ENCODE results near the gene SERTAD4.
"Not testable (repeated sequence)": the region's sequence is repeated elsewhere in the genome, so short reads cannot be mapped to it uniquely, and the experiment has no call there.

SERTAD4 gene

GRCh38 chr1:210232511-210233215 is at the start of gene SERTAD4:
SERTAD4 (plus strand) TSS chr1:210232796; CDS start chr1:210237961, 5,165 bp downstream.
- DNase-seq (ENCODE audit: low spot score) = no peak

GRCh38 chr1:210185063-210185462 is 47.5 kb upstream of the SERTAD4 start:
- no peak for DNase-seq (ENCODE audit: low spot score)

- DNase-seq (ENCODE audit: low spot score) = not testable (repeated sequence)
These were observed 44.6 kb upstream of the SERTAD4 start for GRCh38 chr1:210187849-210188606.

GRCh38 chr1:210189426-210189825 is 43.2 kb upstream of the SERTAD4 start:
- DNase-seq (ENCODE audit: low spot score) = no peak

GRCh38 chr1:210195635-210196160 is 36.9 kb upstream of the SERTAD4 start:
- DNase-seq (ENCODE audit: low spot score) = no peak

GRCh38 chr1:210196266-210196665 is 36.3 kb upstream of the SERTAD4 start:
- DNase-seq (ENCODE audit: low spot score) = not testable (repeated sequence)

GRCh38 chr1:210198840-210199239 is 33.8 kb upstream of the SERTAD4 start:
- DNase-seq (ENCODE audit: low spot score) = no peak

GRCh38 chr1:210200124-210200736 is 32.4 kb upstream of the SERTAD4 start:
- no peak for DNase-seq (ENCODE audit: low spot score)

- DNase-seq (ENCODE audit: low spot score) = no peak
These were observed 30.9 kb upstream of the SERTAD4 start for GRCh38 chr1:210201681-210202080.

GRCh38 chr1:210207597-210208450 is 24.8 kb upstream of the SERTAD4 start:
- no peak for DNase-seq (ENCODE audit: low spot score)

GRCh38 chr1:210213335-210213734 is 19.3 kb upstream of the SERTAD4 start:
- no peak for DNase-seq (ENCODE audit: low spot score)

GRCh38 chr1:210214573-210215409 is 17.8 kb upstream of the SERTAD4 start:
- DNase-seq (ENCODE audit: low spot score) = no peak

- DNase-seq (ENCODE audit: low spot score) = no peak
These were observed 15.1 kb upstream of the SERTAD4 start for GRCh38 chr1:210217482-210217881.

GRCh38 chr1:210218047-210218446 is 14.5 kb upstream of the SERTAD4 start:
- DNase-seq (ENCODE audit: low spot score) = no peak

GRCh38 chr1:210222340-210223006 is 10.1 kb upstream of the SERTAD4 start:
- DNase-seq (ENCODE audit: low spot score) = no peak

- no peak for DNase-seq (ENCODE audit: low spot score)
These were observed 9.2 kb upstream of the SERTAD4 start for GRCh38 chr1:210223226-210223904.

GRCh38 chr1:210228158-210228557 is 4.4 kb upstream of the SERTAD4 start:
- DNase-seq (ENCODE audit: low spot score) = no peak

GRCh38 chr1:210230149-210230695 is 2.4 kb upstream of the SERTAD4 start:
- DNase-seq (ENCODE audit: low spot score) = no peak

- no peak for DNase-seq (ENCODE audit: low spot score)
These were observed 618 bp upstream of the SERTAD4 start for GRCh38 chr1:210231846-210232510.

All from NAMALWA (cell line).